Measurements from ENCODE around the gene PRDX2. TPM values are rescaled to one million over a fixed set of nuclear protein-coding genes. Genes with fewer than 3 reads are reported as not detected.
A peak's percentile ranks its signal among the peaks of the same experiment; 100 is the strongest.

The PRDX2 gene
- total RNA-seq, 1 donor: 155 TPM

DNA sequence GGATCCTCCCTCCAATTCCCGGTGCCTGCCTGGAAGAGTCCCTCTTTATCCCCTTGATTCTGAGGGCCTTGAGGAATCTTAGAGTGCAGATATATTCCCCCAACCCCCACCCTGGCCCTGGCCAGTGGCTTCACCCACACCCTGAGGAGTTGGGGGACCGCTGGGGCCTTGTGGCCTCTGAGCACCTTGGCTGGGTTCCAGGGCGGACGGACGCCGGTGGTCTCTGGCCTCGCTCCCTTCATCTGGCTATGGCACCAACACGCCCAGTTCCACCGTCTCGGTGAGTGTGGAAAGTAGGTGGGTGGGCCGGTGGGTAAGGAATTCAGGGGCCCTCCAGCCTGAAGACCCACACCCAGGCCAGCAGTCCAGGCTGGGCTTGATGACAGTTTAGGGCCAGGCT, 41.7 kb upstream of the PRDX2 start:
- Histone ChIP-seq H4K20me1 (ENCODE audit: insufficient read depth, low read length) (no peaks in the 10 kb centered on the region), H3K4me3 (ENCODE audit: insufficient read depth, low read length) (no peak overlapping the region)

DNA sequence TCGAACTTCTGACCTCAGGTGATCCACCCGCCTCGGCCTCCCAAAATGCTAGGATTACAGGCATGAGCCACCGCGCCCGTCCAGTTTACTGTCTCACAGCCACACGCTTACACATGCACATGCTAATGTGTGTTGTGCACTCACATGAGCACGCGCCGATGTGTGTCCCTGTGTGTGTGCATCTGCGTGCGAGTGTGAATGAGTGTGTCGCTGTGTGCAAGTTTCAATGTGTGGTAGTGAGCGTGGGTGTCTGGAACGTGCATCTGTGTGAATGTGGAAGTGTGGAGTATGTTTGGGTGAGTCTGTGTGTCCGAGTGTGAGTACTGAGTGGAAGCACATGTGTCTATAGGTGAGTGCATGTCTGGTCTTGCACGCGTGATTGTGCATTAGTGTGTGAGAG, 40.9 kb upstream of the PRDX2 start:
- H2AFZ ChIP-seq (ENCODE audit: low read length): no peak overlapping the region

More for the DNA sequence above, 41.7 kb upstream of the PRDX2 start:
- Histone ChIP-seq H3K4me2 (ENCODE audit: insufficient read depth, low read length) (no peak overlapping the region), H2AFZ (ENCODE audit: low read length) (no peak overlapping the region), H3K36me3 (ENCODE audit: insufficient read depth, low read length) (no peaks in the 10 kb centered on the region), H3K27me3 (ENCODE audit: insufficient read depth, low read length) (peaks cover 36% of the 10 kb centered on the region), H3K27ac (ENCODE audit: low read depth, low read length) (no peak overlapping the region), H3K79me2 (ENCODE audit: insufficient read depth, low read length) (no peaks in the 10 kb centered on the region), H3K4me1 (ENCODE audit: insufficient read depth, low read length) (peaks cover 4% of the 10 kb centered on the region), H3K9me3 (ENCODE audit: low read depth, low read length) (no peaks in the 10 kb centered on the region)
- no peak for DNase-seq (ENCODE audit: insufficient read length, low spot score, missing footprints)
- TF ChIP-seq, protein P1, sequence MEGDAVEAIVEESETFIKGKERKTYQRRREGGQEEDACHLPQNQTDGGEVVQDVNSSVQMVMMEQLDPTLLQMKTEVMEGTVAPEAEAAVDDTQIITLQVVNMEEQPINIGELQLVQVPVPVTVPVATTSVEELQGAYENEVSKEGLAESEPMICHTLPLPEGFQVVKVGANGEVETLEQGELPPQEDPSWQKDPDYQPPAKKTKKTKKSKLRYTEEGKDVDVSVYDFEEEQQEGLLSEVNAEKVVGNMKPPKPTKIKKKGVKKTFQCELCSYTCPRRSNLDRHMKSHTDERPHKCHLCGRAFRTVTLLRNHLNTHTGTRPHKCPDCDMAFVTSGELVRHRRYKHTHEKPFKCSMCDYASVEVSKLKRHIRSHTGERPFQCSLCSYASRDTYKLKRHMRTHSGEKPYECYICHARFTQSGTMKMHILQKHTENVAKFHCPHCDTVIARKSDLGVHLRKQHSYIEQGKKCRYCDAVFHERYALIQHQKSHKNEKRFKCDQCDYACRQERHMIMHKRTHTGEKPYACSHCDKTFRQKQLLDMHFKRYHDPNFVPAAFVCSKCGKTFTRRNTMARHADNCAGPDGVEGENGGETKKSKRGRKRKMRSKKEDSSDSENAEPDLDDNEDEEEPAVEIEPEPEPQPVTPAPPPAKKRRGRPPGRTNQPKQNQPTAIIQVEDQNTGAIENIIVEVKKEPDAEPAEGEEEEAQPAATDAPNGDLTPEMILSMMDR (IDR thresholded peaks at IDR 0.05; ENCODE audit: extremely low read depth, low read depth, low read length): no peak

DNA sequence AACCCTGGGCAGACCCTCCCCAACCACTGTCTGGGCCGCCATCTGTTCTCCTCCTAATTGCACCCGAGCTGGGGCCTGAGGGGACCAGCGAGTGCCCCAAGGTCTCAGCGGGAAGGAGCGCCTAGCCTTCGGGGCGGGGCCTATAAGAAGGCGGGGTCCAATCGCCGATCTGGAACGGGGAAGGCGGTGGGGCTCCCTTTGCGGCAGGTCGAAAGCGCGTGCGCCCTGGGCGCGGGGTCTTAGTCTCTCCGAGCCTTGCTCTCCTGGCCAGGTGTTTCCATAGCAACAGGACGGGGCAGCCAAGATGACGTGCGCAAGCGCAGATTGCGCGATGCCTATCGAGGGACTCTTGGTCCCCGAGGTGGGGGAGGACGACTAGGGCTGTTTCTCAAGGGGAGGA, 39.5 kb upstream of the PRDX2 start:
- no peaks in the 10 kb centered on the region for H3K79me2 ChIP-seq (ENCODE audit: insufficient read depth, low read length)
- H3K4me1 ChIP-seq (ENCODE audit: insufficient read depth, low read length): no peaks in the 10 kb centered on the region
- peak; percentile 77 for DNase-seq (ENCODE audit: insufficient read length, low spot score, missing footprints)
- TF ChIP-seq, protein P1 (IDR thresholded peaks at IDR 0.05; ENCODE audit: extremely low read depth, low read depth, low read length): no peak
- H2AFZ ChIP-seq (ENCODE audit: low read length): peak overlapping the region; percentile 68
- peak overlapping the region; percentile 56 for H3K4me2 ChIP-seq (ENCODE audit: insufficient read depth, low read length)
- H3K36me3 ChIP-seq (ENCODE audit: insufficient read depth, low read length): no peaks in the 10 kb centered on the region
- H3K9me3 ChIP-seq (ENCODE audit: low read depth, low read length): no peaks in the 10 kb centered on the region
- no peak overlapping the region for H3K27ac ChIP-seq (ENCODE audit: low read depth, low read length)
- peak overlapping the region; percentile 60 for H3K4me3 ChIP-seq (ENCODE audit: insufficient read depth, low read length)
- H4K20me1 ChIP-seq (ENCODE audit: insufficient read depth, low read length): no peaks in the 10 kb centered on the region
- H3K27me3 ChIP-seq (ENCODE audit: insufficient read depth, low read length): peaks cover 53% of the 10 kb centered on the region

More for the DNA sequence above, 40.9 kb upstream of the PRDX2 start:
- DNase-seq (ENCODE audit: insufficient read length, low spot score, missing footprints): no peak
- H4K20me1 ChIP-seq (ENCODE audit: insufficient read depth, low read length): no peaks in the 10 kb centered on the region
- peaks cover 3% of the 10 kb centered on the region for H3K4me1 ChIP-seq (ENCODE audit: insufficient read depth, low read length)
- no peaks in the 10 kb centered on the region for H3K9me3 ChIP-seq (ENCODE audit: low read depth, low read length)
- peaks cover 43% of the 10 kb centered on the region for H3K27me3 ChIP-seq (ENCODE audit: insufficient read depth, low read length)
- H3K36me3 ChIP-seq (ENCODE audit: insufficient read depth, low read length): no peaks in the 10 kb centered on the region
- H3K27ac ChIP-seq (ENCODE audit: low read depth, low read length): no peak overlapping the region
- H3K79me2 ChIP-seq (ENCODE audit: insufficient read depth, low read length): no peaks in the 10 kb centered on the region
- no peak overlapping the region for H3K4me3 ChIP-seq (ENCODE audit: insufficient read depth, low read length)
- H3K4me2 ChIP-seq (ENCODE audit: insufficient read depth, low read length): no peak overlapping the region
- TF ChIP-seq, protein P1 (IDR thresholded peaks at IDR 0.05; ENCODE audit: extremely low read depth, low read depth, low read length): no peak

DNA sequence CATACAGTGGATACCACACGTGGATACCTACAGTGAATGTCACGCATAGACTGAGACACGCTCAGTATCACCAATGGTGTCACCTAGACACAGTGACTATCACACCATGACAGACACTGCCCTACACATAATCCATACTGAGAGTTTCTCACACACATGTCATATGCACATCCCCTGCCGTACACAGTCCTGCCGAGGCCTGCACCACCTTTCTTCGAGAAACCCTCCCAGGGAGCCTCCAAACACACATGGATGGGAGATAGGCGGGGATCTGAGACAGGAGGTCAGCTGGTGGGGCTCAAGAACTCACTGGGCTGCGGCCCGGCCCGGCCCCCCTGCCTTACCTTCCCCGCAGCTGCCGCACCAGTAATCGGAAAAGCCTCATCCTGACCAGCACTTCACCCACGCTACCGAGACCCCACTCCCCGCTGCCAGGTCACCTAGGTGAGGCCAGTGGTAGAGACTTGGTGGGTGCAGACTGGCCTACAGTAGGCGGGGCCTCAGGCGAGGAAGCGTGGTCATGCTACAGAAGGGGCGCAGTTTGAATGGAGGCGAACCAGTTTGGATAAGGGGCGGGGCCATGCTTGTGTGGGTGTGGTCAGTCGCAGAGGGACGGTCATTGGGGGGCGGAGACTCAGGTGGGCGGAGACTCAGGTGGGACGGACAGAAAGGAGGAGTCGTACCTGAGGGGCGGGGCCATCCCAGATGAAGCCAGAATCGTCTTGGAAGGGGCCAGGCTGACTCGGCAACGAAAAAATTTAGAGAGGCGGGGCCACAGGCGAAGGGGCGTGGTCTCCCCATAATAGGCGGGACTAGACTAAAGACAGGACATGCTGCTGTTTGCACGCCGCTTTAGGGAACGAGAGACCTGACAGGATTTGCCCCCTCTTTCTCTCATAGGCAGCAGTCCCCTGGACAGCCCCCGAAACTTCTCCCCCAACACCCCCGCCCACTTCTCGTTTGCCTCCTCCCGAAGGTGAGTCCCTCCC, 38.8 kb upstream of the PRDX2 start:
- Histone ChIP-seq H2AFZ (ENCODE audit: low read length) (peak overlapping the region; percentile 68), H3K4me2 (ENCODE audit: insufficient read depth, low read length) (peak overlapping the region; percentile 56), H3K36me3 (ENCODE audit: insufficient read depth, low read length) (no peaks in the 10 kb centered on the region), H3K9me3 (ENCODE audit: low read depth, low read length) (no peaks in the 10 kb centered on the region), H3K27me3 (ENCODE audit: insufficient read depth, low read length) (peaks cover 60% of the 10 kb centered on the region), H3K4me3 (ENCODE audit: insufficient read depth, low read length) (peak overlapping the region; percentile 60), H3K79me2 (ENCODE audit: insufficient read depth, low read length) (no peaks in the 10 kb centered on the region), H4K20me1 (ENCODE audit: insufficient read depth, low read length) (no peaks in the 10 kb centered on the region), H3K4me1 (ENCODE audit: insufficient read depth, low read length) (no peaks in the 10 kb centered on the region), H3K27ac (ENCODE audit: low read depth, low read length) (no peak overlapping the region)
- peak; percentile 94 for DNase-seq (ENCODE audit: insufficient read length, low spot score, missing footprints)
- TF ChIP-seq, protein P1 (IDR thresholded peaks at IDR 0.05; ENCODE audit: extremely low read depth, low read depth, low read length): no peak
